ENCODE measurements around the gene THBS1.

Gene THBS1

DNA sequence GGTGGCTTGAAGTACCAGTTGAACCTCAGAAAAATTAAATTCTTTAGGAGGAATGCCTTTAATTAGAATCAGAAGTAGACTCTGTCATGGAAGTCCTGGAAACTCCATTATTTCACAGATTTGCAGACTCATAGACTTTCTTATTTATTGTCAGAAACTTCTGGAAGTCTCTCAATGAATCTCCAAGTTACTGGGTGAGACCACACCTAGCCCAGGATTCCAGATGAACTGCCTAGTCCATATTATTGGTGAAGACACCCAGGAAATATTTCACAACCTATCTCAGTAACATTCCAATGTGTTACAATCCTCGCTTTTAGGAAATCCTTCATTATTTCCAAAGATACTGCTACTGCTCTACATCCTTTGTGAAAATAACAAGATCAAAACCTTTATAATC, 6.5 kb upstream of the THBS1 start:
- no peak for DNase-seq (ENCODE audit: low read depth)

GRCh38 chr15:39575180-39575579, 5.7 kb upstream of the THBS1 start:
- DNase-seq (ENCODE audit: low read depth): no peak

DNA sequence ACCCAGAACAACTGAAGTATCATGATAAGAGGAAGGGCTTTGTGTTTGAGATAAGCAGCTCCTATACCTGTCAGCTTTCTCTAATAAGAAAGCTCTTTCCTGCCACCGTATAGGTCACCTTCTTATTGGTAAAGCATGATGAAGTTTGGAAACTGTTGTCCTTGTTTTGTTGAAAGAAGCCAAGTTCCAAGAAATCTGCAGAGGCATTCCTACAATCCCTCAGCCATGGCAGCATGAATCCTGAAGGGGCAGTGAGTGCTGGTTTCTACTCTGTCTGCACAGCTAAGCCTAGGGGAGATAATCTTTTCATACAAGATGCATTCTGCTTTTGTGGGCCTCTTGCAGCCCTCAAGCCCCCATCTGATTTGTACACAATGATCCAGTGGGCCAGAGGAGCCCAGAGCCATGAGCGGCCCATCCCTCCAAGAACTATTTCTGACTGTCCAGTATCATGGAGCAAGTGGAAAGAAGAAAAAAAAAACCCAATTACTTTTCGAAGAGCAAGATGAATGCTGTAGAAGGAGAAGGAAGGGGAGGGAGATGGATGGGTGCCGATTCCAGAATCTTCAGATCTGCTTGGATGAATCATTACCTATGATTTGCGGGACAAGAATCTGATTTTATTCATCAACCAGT, 1.9 kb upstream of the THBS1 start:
- DNase-seq (ENCODE audit: low read depth): no peak

DNA sequence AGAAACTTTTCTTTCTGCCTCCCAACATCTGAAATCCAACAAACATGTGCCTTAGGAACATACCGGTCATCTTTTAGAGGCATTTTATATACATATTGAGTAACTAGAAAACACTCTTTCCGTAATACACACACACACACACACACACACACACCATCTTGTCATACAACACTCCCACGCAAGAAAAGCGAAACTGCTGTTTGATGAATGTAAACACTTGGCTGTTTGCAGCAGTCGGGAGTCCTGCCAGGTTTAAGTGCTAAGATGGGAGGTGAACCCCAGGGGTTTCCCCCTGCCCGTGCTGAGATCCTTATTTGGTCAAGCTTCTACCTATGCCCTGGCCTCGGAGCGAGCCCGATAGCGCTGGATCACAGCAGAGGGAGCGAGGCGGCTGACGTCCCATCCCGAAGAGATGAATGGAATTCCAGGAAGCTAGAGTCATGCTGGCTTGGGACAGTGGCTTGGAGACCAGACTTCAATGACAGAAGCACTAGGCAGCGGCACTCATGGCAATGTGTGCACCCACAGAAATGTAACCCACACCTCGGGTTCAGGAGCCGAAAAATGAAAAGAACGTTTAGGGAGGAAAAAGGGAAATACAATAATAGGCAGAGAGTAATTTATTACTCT, 1.3 kb upstream of the THBS1 start:
- DNase-seq (ENCODE audit: low read depth): no peak

- DNase-seq (ENCODE audit: low read depth): peak; percentile 47
Measured at GRCh38 chr15:39580117-39580484, 778 bp upstream of the THBS1 start.

DNA sequence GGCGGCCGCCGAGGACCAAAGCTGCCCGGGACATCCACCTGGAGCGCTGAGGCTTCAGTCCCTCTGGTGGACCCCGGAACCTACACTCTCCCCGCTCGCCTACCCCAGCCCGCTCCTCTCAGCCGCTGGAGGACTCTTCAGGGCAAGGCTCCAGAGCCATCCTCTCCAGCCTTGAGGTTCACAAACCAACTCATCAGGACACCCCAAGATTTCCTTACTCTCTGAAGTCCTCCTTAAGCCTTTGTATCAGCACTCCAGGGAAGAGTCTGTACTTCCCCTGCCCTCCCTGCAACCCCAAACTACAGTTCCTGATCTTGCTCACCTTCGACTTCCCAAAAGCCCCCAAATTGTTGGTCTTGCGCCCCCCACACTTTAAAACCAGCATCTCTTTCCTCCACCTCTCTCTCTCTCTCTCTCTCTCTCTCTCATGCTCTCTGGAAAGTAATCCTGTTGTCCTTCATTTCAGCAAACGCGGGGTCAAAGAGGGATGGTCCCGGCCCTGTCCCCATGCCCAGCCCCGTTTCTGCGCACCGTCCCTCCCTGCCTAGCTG, 438 bp downstream of the THBS1 start:
- no peak for DNase-seq (ENCODE audit: low read depth)

DNA sequence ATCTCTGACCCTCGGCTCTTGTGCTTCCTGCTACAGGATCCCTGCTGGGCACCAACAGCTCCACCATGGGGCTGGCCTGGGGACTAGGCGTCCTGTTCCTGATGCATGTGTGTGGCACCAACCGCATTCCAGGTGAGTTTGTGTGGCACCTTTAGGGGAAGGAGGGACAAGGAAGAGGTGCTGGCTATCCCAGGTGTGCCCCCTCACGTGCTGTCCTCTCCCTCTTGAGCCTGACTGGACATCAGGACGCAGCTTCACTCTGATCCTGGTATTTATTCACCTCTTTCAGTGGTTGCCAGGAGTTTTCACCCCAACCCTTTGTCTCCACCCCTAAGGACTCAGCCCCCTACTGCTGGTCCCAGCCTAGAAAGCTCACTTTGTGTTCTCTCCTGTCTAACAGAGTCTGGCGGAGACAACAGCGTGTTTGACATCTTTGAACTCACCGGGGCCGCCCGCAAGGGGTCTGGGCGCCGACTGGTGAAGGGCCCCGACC, 960 bp downstream of the THBS1 start:
- no peak for DNase-seq (ENCODE audit: low read depth)

DNA sequence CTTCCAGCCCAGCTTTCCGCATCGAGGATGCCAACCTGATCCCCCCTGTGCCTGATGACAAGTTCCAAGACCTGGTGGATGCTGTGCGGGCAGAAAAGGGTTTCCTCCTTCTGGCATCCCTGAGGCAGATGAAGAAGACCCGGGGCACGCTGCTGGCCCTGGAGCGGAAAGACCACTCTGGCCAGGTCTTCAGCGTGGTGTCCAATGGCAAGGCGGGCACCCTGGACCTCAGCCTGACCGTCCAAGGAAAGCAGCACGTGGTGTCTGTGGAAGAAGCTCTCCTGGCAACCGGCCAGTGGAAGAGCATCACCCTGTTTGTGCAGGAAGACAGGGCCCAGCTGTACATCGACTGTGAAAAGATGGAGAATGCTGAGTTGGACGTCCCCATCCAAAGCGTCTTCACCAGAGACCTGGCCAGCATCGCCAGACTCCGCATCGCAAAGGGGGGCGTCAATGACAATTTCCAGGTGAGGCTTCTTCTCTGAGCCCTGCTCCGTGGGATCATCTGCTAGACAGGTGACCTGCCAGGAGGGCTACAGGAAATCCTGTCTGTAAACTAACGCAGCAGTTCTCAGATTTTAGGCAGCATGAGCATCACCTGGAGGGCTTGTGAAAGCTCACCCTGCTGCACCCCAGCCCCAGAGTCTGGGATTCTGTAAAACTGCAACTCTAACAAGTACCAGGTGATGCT, 1.6 kb downstream of the THBS1 start:
- no peak for DNase-seq (ENCODE audit: low read depth)

- DNase-seq (ENCODE audit: low read depth): no peak
Measured at GRCh38 chr15:39582977-39583595, 2.2 kb downstream of the THBS1 start.

- no peak for DNase-seq (ENCODE audit: low read depth)
Measured at GRCh38 chr15:39583596-39584265, 2.9 kb downstream of the THBS1 start.

DNA sequence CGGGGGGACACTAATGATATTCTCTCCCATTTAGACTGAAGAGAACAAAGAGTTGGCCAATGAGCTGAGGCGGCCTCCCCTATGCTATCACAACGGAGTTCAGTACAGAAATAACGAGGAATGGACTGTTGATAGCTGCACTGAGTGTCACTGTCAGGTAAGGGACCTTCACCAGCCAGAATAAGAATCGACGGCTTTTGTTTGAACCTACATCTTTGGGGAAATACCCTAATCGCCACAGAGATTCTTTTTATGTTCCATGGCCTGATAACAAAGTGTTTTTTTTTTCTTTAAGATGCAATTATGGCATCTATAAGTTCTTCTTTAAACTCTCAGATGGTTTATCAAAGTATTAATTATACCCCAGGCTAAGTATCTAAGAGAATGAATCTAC, 3.4 kb downstream of the THBS1 start:
- DNase-seq (ENCODE audit: low read depth): no peak

DNA sequence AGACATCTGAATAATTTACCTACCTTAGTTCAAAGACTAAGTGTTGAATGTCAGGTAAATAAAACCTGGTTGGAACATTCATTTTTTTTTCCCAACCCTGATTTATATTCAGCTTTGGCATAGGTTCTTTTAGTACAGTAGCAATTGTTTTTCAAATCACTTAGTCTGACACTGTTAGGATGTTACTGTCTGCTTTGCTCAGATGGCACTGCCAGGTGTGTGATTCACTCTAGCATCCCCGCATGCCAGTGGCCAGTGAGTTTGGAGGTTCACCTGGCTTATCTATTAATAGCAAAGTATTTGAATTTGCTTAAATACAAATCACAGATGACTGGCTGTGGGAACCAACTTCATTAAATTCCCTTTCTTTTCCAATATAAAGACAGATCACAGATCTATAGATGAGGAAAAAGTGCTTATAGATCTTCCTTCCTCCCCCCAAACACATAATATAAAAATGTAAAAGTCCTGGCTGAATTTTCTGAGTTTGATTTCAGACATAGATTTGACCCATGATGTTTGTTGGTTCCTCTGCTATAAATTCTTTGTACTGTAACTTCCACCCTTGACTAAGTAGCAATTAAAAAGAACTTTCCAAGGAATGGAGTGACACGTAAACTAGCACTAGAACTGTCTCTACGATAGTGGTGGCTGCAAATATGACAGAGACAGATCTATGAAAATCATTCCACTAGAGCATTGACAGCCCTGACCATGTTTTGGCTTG, 3.9 kb downstream of the THBS1 start:
- DNase-seq (ENCODE audit: low read depth): no peak

DNA sequence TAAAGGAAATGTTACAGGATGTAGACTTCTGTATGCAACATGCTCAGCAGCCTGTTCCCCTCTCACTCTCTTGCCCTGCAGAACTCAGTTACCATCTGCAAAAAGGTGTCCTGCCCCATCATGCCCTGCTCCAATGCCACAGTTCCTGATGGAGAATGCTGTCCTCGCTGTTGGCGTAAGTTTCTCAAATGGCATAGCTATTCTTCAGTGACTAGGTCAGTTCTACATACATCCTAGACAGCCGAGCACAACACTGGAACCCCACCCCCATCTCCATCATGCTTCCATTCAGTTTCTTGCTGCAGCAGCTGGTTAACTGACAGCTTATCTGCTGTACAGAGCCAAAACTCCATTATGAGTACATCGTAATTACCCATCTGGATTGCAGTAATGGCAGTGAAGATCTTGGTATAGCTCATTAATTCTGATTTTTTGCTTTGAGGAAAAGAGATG, 4.5 kb downstream of the THBS1 start:
- no peak for DNase-seq (ENCODE audit: low read depth)

DNA sequence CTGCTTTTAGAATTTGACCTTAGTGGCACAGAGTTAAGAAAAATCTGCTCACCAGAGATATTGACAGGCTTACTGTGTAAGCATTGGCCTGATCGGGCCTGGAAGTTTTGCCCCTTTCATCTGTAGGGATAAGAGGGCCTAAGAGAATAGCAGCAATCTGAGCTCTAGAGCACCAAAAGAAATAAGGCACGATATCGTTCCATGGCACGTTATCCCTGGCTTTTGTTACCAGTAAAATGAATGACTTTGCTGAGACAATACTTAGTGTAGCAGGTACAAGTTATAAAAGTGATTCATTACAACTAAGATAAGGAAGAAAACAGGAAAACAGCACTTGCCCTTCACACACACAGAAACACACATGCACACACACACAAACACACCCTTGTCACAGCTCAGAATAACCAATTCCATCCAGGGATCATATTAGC, 5.0 kb downstream of the THBS1 start:
- no peak for DNase-seq (ENCODE audit: low read depth)

- no peak for DNase-seq (ENCODE audit: low read depth)
Measured at GRCh38 chr15:39586387-39587095, 5.7 kb downstream of the THBS1 start.

GRCh38 chr15:39587096-39587721, 6.3 kb downstream of the THBS1 start:
- no peak for DNase-seq (ENCODE audit: low read depth)

DNA sequence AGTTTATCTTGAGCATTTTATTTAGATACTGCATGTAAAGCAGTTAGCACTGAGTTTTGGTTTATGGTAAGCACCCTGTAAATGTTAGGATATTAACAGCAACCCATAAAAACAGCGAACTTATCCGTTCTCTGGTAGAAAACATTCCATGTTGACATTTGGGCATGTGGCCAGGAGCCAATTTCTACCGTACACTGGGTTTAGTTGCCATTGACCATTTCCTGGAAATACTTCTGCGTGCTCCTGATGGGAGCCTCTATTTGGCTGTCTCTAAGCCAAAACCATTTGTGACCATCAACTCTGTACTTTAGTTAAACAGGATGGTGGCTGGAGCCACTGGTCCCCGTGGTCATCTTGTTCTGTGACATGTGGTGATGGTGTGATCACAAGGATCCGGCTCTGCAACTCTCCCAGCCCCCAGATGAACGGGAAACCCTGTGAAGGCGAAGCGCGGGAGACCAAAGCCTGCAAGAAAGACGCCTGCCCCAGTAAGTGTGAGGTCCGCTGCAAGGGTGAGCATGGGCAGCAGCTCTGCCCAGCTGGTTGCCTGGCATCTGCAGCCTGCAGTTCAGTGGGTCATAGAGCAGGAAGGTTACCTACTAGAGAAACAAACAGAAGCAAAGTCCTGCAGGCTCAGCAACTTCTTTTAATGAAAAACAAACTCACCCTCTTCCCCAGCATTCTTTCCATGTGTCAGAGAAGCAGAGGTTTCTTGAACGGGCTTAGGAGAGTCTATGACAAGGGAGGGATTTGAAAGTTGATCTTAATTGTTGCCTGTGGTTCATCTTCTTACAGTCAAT, 7.1 kb downstream of the THBS1 start:
- DNase-seq (ENCODE audit: low read depth): no peak

GRCh38 chr15:39588531-39589192, 7.8 kb downstream of the THBS1 start:
- DNase-seq (ENCODE audit: low read depth): no peak

Measured in CMK (cell line).